Measurements from ENCODE around the gene RAB35.

- TF ChIP-seq POLR2AphosphoS5 (IDR thresholded peaks at IDR 0.05; ENCODE audit: low read depth, low read length) (no peak), REST (IDR thresholded peaks at IDR 0.05; ENCODE audit: insufficient read depth in 1 of 2, low read depth in 2 of 2, low read length in 2 of 2) (no peak)
Observed at GRCh38 chr12:120072472-120073249, 43.9 kb downstream of the RAB35 start.

Measured in PFSK-1 (cell line).